Measurements from ENCODE around the gene LAGE3.

The LAGE3 gene

GRCh38 chrX:154460326-154460725 lies 18.8 kb downstream of the LAGE3 start:
- no peak for TF ChIP-seq CTCF (conservative IDR thresholded peaks at IDR 0.05; ENCODE audit: low read depth)
- DNase-seq (ENCODE audit: low spot score): no peak
- POLR2A ChIA-PET (ENCODE audit: low non-redundant PET): interaction anchor here (1.0 kb wide), 1 partner anchor 86 kb away, joined by 3 read pairs; the partner anchor contains the start of gene FLNA
- CTCF ChIA-PET: interaction anchor here (0.5 kb wide), 1 partner anchor 55 kb away, joined by 3 read pairs; no protein-coding TSS in a partner anchor
- H3K27ac ChIP-seq: peak overlapping the region; percentile 73

DNA sequence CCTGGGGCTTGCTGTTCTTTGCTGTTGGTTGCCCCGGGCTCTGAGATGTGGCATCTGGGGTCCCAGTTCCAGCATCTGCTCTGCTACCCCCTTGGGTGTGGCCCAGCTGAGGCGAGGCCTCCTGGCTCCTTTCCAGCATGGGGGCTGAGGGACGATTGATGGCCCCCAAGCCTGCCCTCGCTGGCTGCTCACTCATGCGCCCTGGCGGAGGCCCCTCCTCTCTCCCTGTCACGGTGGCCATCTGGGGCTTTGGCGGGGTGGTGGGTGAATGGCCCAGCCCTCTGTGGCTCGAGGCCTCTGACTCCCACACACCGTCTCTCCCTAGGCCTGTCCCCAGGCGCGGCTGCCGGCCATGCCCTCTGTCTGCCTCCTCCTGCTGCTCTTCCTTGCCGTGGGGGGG lies 19.2 kb downstream of the LAGE3 start:
- POLR2A ChIA-PET (ENCODE audit: low non-redundant PET): interaction anchor here (1.0 kb wide), 1 partner anchor 86 kb away, joined by 3 read pairs; the partner anchor contains the start of gene FLNA
- peak overlapping the region; percentile 73 for H3K27ac ChIP-seq
- CTCF ChIA-PET: interaction anchor here (0.5 kb wide), 1 partner anchor 55 kb away, joined by 3 read pairs; no protein-coding TSS in a partner anchor
- no peak for DNase-seq (ENCODE audit: low spot score)
- TF ChIP-seq CTCF (conservative IDR thresholded peaks at IDR 0.05; ENCODE audit: low read depth): no peak

DNA sequence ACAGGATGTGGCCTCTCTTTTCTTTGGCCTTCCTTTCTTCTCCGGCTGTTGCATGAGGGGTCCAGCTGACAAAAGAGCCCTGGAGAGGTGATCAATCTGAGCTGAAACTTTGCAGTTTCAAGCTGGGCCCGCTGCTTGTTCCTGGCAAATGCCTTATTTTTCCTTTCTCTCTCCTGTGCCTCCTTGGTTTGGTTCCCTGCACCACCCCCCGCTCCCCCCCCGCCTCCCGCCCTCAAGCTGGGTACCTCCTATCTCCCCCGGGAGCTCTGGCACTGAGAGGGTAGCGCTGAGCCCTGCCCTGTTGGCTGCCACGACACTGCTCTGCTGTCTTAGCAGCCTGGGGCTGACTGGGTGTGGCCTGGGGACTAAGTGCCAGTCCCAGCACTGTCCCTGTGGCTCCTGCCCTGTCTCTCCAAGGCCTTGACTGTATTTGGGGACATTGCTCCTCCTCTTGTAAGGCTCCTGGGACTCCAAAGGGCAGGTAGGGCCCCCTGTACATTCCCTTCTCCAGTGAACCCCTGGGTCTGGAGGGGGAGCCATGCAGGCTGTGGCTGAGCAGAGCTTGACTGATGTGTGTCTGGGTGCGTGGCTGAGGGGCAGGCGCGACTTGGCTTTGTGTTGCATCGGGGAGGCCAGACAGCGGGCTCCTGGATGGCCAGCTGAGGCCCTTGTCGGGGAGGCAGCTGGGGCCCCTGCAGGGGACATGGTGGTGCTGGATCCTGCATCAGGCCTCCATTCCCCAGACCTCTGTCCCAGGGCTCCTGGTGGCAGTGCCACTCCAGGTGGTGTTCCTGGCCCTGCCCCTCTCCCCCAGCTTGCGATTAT lies 19.9 kb downstream of the LAGE3 start:
- CTCF ChIA-PET: no interaction called here
- no peak for DNase-seq (ENCODE audit: low spot score)
- no peak for TF ChIP-seq CTCF (conservative IDR thresholded peaks at IDR 0.05; ENCODE audit: low read depth)
- H3K27ac ChIP-seq: peak overlapping the region; percentile 73
- POLR2A ChIA-PET (ENCODE audit: low non-redundant PET): interaction anchor here (1.0 kb wide), 1 partner anchor 85 kb away, joined by 3 read pairs; the partner anchor contains the start of gene FLNA

- ChIA-PET POLR2A (ENCODE audit: low non-redundant PET) (interaction anchor here (0.6 kb wide), 1 partner anchor 20 kb away, joined by 3 read pairs; no protein-coding TSS in a partner anchor), CTCF (no interaction called here)
- peak; percentile 44 for DNase-seq (ENCODE audit: low spot score)
- peak within 1 kb of the TSS; percentile 73 for H3K27ac ChIP-seq
- TF ChIP-seq CTCF (conservative IDR thresholded peaks at IDR 0.05; ENCODE audit: low read depth): no peak
Observed at GRCh38 chrX:154458116-154458953, 20.7 kb downstream of the LAGE3 start, which contains the start of gene PLXNA3. TSS of gene PLXNA3 (plus strand) at chrX:154458281. CDS start at chrX:154460184, 1,903 bp downstream.

GRCh38 chrX:154457491-154458115 lies 21.5 kb downstream of the LAGE3 start:
- DNase-seq (ENCODE audit: low spot score): no peak
- ChIA-PET POLR2A (ENCODE audit: low non-redundant PET) (interaction anchor here (0.6 kb wide), 1 partner anchor 21 kb away, joined by 3 read pairs; no protein-coding TSS in a partner anchor), CTCF (no interaction called here)
- H3K27ac ChIP-seq: peak overlapping the region; percentile 73
- no peak for TF ChIP-seq CTCF (conservative IDR thresholded peaks at IDR 0.05; ENCODE audit: low read depth)

DNA sequence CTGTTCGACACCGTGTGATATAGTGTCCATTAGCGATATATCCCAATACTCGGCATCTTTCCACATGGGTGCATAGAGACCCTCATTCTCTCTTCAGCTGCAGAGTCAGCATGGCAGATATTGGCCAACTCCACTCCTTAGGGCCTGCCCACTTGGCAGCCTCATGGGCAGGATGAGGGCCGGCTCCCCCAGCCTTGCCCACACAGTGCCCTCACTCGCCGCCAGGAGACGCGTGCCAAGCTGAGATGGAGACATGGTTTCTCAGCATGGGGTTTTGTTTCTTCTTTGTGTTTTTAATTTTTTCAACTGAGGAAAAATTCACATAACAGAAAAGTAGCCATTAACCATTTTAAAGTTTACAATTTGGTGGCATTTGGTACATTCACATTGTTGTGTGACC lies 26.3 kb downstream of the LAGE3 start:
- no peak for DNase-seq (ENCODE audit: low spot score)
- no peak overlapping the region for H3K27ac ChIP-seq
- TF ChIP-seq CTCF (conservative IDR thresholded peaks at IDR 0.05; ENCODE audit: low read depth): no peak
- ChIA-PET POLR2A (ENCODE audit: low non-redundant PET) (no interaction called here), CTCF (no interaction called here)
